ENCODE measurements around the gene P2RY8. TPM values are rescaled to one million over a fixed set of nuclear protein-coding genes. Genes with fewer than 3 reads are reported as not detected.
"Not testable (repeated sequence)": the region's sequence is repeated elsewhere in the genome, so short reads cannot be mapped to it uniquely, and the experiment has no call there.

P2RY8 gene
- total RNA-seq, 1 donor from 2014 or later: 19.5 TPM

DNA sequence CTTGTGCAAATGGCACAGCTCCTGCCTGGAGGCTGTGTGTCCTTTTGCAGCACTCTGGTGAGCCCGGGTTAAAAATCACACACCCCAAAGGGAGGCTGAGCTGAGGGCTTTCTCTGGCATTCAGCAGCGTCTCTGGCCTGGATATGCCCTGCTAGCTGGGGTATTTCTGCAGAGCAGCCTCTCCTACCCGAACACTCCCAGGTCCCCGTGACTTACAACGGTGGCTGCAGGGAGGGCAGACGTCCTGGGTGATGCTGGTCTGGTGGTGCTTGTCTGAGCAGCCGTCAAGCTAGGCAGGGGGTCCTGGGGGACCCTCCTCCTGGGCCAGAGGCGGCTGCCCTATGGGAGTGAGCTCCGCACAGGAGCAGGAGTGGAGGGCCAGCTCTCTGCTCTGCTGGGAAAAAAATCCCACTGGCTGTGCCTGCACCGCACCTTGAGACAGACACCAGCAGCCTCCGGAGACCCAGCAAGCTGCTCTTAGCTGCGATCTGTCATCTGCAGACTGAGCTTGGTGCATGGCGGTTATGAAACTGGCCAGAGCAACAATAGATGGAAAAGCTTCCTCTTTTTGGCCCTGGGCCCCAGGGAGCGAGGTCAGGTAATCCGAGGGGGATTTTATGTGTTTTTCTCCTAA is 43.0 kb downstream of the P2RY8 start:
- Mint-ChIP-seq H3K9me3 (peaks cover 4% of the 10 kb centered on the region), H3K4me3 (no peak overlapping the region), H3K27me3 (no peaks in the 10 kb centered on the region), H3K4me1 (peaks cover 27% of the 10 kb centered on the region), H3K27ac (peak overlapping the region; percentile 64), H3K36me3 (ENCODE audit: low read depth) (peaks cover 34% of the 10 kb centered on the region)
- DNase-seq: no peak
- intact Hi-C loops (cut with micrococcal nuclease): no loop called here

DNA sequence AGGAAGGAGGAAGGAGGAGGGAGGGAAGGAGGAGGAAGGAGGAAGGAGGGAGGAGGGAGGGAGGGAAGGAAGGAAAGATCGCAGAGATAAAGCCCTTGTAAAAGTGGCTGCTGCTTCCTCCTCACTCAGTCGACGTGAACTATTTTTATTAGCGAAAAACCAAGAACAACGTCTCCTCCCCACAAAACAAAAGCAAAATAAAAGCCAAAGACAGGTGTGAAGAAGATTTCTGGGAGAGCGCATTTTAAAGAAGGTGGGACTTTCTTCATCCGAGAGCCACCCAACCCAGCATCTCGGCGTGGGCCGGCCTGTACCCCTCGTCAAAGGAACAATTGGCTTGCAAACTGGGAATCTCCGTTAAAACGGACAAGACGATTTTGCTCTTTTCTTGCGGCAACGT is 43.6 kb downstream of the P2RY8 start:
- Mint-ChIP-seq H3K4me1 (peaks cover 29% of the 10 kb centered on the region), H3K27ac (peak overlapping the region; percentile 64), H3K36me3 (ENCODE audit: low read depth) (peaks cover 38% of the 10 kb centered on the region), H3K9me3 (peaks cover 4% of the 10 kb centered on the region), H3K4me3 (peak overlapping the region; percentile 16), H3K27me3 (no peaks in the 10 kb centered on the region)
- intact Hi-C loops (cut with micrococcal nuclease): no loop called here
- no peak for DNase-seq

GRCh38 chrX:1492421-1493012 is 44.5 kb downstream of the P2RY8 start:
- Mint-ChIP-seq H3K4me3 (no peak overlapping the region), H3K27me3 (no peaks in the 10 kb centered on the region), H3K9me3 (peaks cover 4% of the 10 kb centered on the region), H3K36me3 (ENCODE audit: low read depth) (peaks cover 39% of the 10 kb centered on the region), H3K27ac (peak overlapping the region; percentile 30), H3K4me1 (peaks cover 29% of the 10 kb centered on the region)
- intact Hi-C loops (cut with micrococcal nuclease): loop anchor here (1.0 kb wide), 1 partner anchor 10 kb away; no protein-coding TSS in a partner anchor
- no peak for DNase-seq

GRCh38 chrX:1491851-1492349 is 45.1 kb downstream of the P2RY8 start:
- DNase-seq: peak; percentile 89
- intact Hi-C loops (cut with micrococcal nuclease): loop anchor here (1.0 kb wide), 1 partner anchor 10 kb away; no protein-coding TSS in a partner anchor
- H3K9me3 Mint-ChIP-seq: peaks cover 4% of the 10 kb centered on the region
- no peaks in the 10 kb centered on the region for H3K27me3 Mint-ChIP-seq
- no peak overlapping the region for H3K4me3 Mint-ChIP-seq
- H3K4me1 Mint-ChIP-seq: peaks cover 35% of the 10 kb centered on the region
- peaks cover 45% of the 10 kb centered on the region for H3K36me3 Mint-ChIP-seq (ENCODE audit: low read depth)
- H3K27ac Mint-ChIP-seq: peak overlapping the region; percentile 63

- H3K27ac Mint-ChIP-seq: peak overlapping the region; percentile 63
- intact Hi-C loops (cut with micrococcal nuclease): not testable (repeated sequence)
Observed at GRCh38 chrX:1491248-1491647, 45.7 kb downstream of the P2RY8 start.

GRCh38 chrX:1490723-1491122 is 46.3 kb downstream of the P2RY8 start:
- H3K4me3 Mint-ChIP-seq; H3K9me3 Mint-ChIP-seq; DNase-seq; H3K27me3 Mint-ChIP-seq; H3K27ac Mint-ChIP-seq; intact Hi-C loops (cut with micrococcal nuclease): not testable (repeated sequence)
- peaks cover 48% of the 10 kb centered on the region for H3K36me3 Mint-ChIP-seq (ENCODE audit: low read depth)
- H3K4me1 Mint-ChIP-seq: peaks cover 32% of the 10 kb centered on the region

More at GRCh38 chrX:1491248-1491647, 45.7 kb downstream of the P2RY8 start:
- DNase-seq, H3K27me3 Mint-ChIP-seq, H3K4me3 Mint-ChIP-seq, H3K9me3 Mint-ChIP-seq: not testable (repeated sequence)
- peaks cover 46% of the 10 kb centered on the region for H3K36me3 Mint-ChIP-seq (ENCODE audit: low read depth)
- peaks cover 33% of the 10 kb centered on the region for H3K4me1 Mint-ChIP-seq

DNA sequence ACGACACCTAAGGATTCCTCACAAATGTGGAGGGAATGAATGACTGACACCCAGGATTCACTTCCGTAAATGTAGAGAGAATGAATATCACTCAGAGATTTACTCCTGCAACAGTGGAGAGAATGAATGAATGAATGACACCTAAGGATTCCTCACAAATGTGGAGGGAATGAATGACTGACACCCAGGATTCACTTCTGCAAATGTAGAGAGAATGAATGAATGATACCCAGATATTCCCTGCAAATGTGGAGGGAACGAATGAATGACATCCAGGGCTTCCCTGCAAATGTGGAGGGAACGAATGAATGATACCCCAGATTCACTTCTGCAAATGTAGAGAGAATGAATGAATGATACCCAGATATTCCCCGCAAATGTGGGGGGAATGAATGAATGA is 47.6 kb downstream of the P2RY8 start:
- H3K4me3 Mint-ChIP-seq; H3K27me3 Mint-ChIP-seq; DNase-seq; H3K27ac Mint-ChIP-seq; intact Hi-C loops (cut with micrococcal nuclease); H3K9me3 Mint-ChIP-seq: not testable (repeated sequence)
- H3K4me1 Mint-ChIP-seq: peaks cover 34% of the 10 kb centered on the region
- peaks cover 49% of the 10 kb centered on the region for H3K36me3 Mint-ChIP-seq (ENCODE audit: low read depth)

- intact Hi-C loops (cut with micrococcal nuclease): no loop called here
- Mint-ChIP-seq H3K4me1 (peaks cover 36% of the 10 kb centered on the region), H3K36me3 (ENCODE audit: low read depth) (peaks cover 54% of the 10 kb centered on the region), H3K4me3 (no peak overlapping the region), H3K9me3 (peaks cover 4% of the 10 kb centered on the region), H3K27me3 (no peaks in the 10 kb centered on the region), H3K27ac (peak overlapping the region; percentile 45)
- DNase-seq: no peak
Observed at GRCh38 chrX:1488745-1489144, 48.2 kb downstream of the P2RY8 start.

- peaks cover 38% of the 10 kb centered on the region for H3K4me1 Mint-ChIP-seq
- DNase-seq: no peak
- H3K36me3 Mint-ChIP-seq (ENCODE audit: low read depth): peaks cover 53% of the 10 kb centered on the region
- no peaks in the 10 kb centered on the region for H3K27me3 Mint-ChIP-seq
- H3K4me3 Mint-ChIP-seq: no peak overlapping the region
- no peak overlapping the region for H3K27ac Mint-ChIP-seq
- intact Hi-C loops (cut with micrococcal nuclease): no loop called here
- H3K9me3 Mint-ChIP-seq: peaks cover 4% of the 10 kb centered on the region
Observed at GRCh38 chrX:1488141-1488540, 48.8 kb downstream of the P2RY8 start.

GRCh38 chrX:1487401-1487800 is 49.6 kb downstream of the P2RY8 start:
- H3K27me3 Mint-ChIP-seq: no peaks in the 10 kb centered on the region
- no peak overlapping the region for H3K4me3 Mint-ChIP-seq
- intact Hi-C loops (cut with micrococcal nuclease): no loop called here
- H3K36me3 Mint-ChIP-seq (ENCODE audit: low read depth): peaks cover 57% of the 10 kb centered on the region
- DNase-seq: no peak
- peaks cover 4% of the 10 kb centered on the region for H3K9me3 Mint-ChIP-seq
- peak overlapping the region; percentile 43 for H3K27ac Mint-ChIP-seq
- peaks cover 37% of the 10 kb centered on the region for H3K4me1 Mint-ChIP-seq

DNA sequence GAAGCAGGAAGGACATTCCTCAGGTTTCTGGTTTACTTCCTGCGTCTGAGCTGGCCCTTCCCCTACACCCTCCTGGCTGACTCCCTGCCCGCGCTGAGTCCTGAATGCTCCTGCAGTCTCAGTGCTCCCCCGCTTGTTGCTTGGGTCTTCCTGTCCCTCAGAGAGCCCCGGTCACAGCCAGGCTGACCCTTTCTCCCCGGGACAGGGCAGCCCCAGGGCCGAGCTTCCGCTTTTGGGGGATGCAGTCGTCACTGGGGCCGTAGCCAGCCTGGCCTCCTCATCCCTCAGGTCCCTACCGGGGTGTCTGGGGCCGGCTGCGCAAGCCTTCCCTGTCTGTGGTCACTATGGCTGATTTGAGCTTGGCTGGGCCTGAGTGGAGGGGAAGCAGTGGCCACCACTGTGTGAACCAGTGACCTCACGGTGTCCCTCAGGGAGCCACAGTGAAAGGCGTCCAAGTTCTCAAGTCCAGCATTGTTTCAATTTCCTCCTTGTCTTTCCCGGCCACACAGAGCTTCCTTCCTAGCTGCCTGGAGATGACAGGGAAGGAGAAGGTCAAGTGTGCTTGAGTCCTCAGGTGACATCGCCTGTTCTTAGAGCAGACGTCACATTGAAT is 50.1 kb downstream of the P2RY8 start:
- intact Hi-C loops (cut with micrococcal nuclease): no loop called here
- Mint-ChIP-seq H3K36me3 (ENCODE audit: low read depth) (peaks cover 52% of the 10 kb centered on the region), H3K4me1 (peaks cover 34% of the 10 kb centered on the region), H3K9me3 (peaks cover 4% of the 10 kb centered on the region), H3K4me3 (no peak overlapping the region), H3K27me3 (no peaks in the 10 kb centered on the region), H3K27ac (no peak overlapping the region)
- DNase-seq: no peak

DNA sequence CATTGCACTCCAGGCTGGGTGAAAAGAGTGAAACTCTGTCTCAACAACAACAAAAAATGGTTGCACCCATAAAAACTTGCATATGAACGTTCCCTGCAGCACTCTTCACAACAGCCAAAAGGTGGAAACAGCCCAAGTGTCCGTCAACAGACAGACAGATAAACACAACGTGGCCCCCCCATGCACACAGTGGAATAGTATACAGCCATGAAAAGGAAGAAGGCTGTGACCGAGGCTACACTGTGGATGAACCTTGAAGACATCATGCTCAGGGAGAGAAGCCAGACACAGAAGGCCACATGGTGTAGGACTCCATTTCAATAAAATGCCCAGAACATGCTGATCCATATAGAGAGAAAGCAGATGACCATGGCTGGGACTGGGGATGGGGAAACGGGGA is 50.8 kb downstream of the P2RY8 start:
- intact Hi-C loops (cut with micrococcal nuclease): no loop called here
- peaks cover 49% of the 10 kb centered on the region for H3K36me3 Mint-ChIP-seq (ENCODE audit: low read depth)
- no peak overlapping the region for H3K4me3 Mint-ChIP-seq
- peak overlapping the region; percentile 41 for H3K27ac Mint-ChIP-seq
- H3K9me3 Mint-ChIP-seq: peaks cover under 1% of the 10 kb centered on the region
- no peaks in the 10 kb centered on the region for H3K27me3 Mint-ChIP-seq
- no peak for DNase-seq
- peaks cover 38% of the 10 kb centered on the region for H3K4me1 Mint-ChIP-seq

GRCh38 chrX:1485033-1485432 is 52.0 kb downstream of the P2RY8 start:
- H3K9me3 Mint-ChIP-seq: no peaks in the 10 kb centered on the region
- H3K27me3 Mint-ChIP-seq: no peaks in the 10 kb centered on the region
- H3K27ac Mint-ChIP-seq: no peak overlapping the region

DNA sequence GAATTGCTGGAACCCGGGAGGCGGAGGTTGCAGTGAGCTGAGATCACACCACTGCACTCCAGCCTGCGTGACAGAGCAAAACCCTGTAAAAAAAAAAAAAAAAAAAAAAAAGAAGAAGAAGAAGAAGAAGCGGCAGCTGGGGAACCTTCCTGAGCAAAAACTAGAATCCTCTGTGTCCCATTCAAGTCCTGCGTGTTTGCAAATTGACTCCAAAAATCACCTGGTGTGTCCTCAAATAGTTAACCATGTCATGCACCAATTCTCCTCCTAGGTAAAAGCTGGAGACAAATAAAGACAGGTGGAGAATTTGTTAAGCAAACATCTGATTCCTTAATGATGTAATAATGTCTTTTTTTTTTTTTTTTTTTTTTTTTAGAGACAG is 52.4 kb downstream of the P2RY8 start:
- peak overlapping the region; percentile 87 for H3K27ac Mint-ChIP-seq
- H3K27me3 Mint-ChIP-seq: no peaks in the 10 kb centered on the region
- no peak overlapping the region for H3K4me3 Mint-ChIP-seq
- H3K9me3 Mint-ChIP-seq: peaks cover 1% of the 10 kb centered on the region
- peaks cover 58% of the 10 kb centered on the region for H3K36me3 Mint-ChIP-seq (ENCODE audit: low read depth)
- intact Hi-C loops (cut with micrococcal nuclease): no loop called here
- DNase-seq: peak; percentile 51
- H3K4me1 Mint-ChIP-seq: peaks cover 51% of the 10 kb centered on the region

More at GRCh38 chrX:1485033-1485432, 52.0 kb downstream of the P2RY8 start:
- Mint-ChIP-seq H3K4me1 (peaks cover 48% of the 10 kb centered on the region), H3K36me3 (ENCODE audit: low read depth) (peaks cover 54% of the 10 kb centered on the region), H3K4me3 (no peak overlapping the region)
- intact Hi-C loops (cut with micrococcal nuclease): no loop called here
- DNase-seq: peak; percentile 54
